SIG-M5 (cell line): ENCODE data around the gene ABT1.
A peak's percentile ranks its signal among the peaks of the same experiment; 100 is the strongest.

Source experiments
- DNase-seq: peaks from one replicate; lab custom pipeline; 2025; lab: John Stamatoyannopoulos, UW

ABT1 gene

DNA sequence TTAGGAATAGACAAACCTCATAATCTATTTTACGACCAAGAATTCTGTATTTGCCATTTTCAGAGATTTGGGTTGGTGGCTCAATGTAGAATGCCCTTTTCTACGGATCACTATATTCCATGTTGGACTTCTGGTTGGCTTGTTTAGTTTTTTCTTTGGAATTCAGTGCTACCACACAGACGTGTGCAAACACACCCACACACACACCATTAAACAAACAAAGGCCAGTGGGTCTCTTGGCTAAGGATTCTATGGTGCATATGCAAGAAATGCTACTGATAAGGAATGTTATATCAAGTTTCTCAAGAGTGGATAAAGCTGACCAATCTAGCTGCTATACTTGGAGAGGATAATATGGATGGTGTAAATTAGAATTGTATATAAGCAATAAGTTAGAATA is 8.0 kb downstream of the ABT1 start:
- DNase-seq: no peak

DNA sequence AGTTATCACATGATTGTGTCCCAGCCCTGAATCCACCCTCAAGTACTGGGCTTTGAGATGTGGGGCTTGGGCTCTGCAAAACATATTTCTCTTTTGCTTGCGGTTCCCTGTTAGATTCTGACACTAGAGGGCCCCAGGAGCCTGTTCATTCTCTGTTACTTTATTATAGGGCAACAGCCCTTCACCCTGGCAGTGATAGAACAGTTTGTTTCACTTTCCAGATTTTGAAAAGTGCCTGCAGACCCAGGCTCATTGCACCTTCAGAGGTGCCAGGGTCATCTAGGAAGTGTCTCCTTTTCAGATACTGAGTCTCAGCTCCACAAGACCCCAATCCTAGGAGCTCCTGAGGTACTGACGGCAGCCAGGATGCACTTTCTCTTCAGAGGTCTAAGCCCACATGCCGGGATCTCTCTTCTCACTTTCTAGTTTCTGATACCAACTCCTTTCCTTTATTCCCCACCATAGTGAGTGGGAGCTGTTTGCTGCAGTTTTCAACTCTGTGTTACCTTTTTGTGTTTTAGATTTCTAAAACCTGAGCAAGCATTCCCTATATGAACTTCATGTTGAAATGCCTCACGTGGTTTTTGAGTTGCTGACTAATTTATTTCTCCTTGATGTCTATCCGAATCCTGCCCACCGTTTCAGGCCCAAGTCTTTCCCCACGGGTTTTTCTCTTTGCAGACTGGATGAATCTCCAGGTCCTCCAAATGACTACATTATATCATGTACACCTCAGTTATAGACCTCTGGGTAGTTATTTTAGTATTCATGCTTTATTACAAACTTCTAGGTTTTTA is 10.9 kb downstream of the ABT1 start:
- DNase-seq: peak; percentile 15

DNA sequence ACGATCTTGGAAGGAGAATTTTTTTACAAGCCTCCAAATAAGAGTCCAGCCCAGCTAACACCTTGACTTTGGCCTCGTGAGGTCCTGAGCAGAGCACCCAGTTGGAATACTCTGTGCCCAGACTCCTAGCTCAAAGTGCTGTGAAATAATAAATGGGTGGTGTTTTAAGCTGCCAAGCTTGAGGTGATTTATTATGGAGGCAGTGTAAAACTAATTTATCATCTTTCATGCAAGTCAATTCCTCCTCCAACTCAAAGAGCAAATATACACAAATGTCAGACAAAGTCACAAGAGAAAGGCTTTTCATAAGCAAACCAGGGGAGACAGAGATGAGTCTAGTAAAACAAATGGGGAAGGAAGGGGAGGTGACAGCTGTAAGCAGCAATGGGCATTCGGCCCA is 12.7 kb downstream of the ABT1 start:
- DNase-seq: no peak

DNA sequence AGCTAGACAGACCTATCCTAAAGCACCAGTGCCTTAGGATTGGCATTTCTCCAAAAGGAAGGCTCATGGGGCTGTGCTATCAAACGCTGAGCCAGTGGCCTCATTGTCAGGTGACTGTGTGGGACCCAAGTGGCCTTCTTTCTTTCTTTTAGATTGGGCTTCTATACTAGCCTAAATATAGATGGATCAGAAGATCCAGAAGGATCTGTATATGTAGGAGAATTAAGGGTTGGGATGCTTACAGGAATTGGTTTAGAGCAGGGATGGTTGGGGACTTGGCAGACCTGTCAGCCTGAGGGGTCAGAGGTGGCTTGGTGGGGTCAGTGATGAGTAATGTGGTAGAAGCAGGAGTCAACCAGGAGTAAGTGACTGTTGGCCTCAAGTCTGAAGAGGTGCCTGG is 14.8 kb downstream of the ABT1 start:
- no peak for DNase-seq

DNA sequence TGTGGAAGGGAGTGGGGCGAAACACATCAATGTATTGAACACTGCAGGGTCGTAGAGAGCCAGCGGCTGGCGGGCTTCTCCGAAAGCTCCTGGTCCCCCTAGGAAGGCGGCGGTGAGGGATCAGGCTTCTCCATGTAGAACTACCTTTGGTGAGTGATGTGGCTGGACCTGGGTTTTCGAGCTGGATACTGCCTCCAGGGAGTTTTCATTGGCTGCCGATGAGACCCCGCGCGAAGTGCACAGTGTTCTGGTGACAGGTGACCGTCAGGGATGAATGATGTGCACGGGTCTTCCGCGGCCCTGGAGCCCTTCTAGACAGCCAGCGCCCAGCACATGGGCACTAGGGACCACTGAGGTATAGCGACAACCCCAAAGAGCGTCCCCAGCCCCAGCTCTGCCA is 16.4 kb downstream of the ABT1 start:
- no peak for DNase-seq

DNA sequence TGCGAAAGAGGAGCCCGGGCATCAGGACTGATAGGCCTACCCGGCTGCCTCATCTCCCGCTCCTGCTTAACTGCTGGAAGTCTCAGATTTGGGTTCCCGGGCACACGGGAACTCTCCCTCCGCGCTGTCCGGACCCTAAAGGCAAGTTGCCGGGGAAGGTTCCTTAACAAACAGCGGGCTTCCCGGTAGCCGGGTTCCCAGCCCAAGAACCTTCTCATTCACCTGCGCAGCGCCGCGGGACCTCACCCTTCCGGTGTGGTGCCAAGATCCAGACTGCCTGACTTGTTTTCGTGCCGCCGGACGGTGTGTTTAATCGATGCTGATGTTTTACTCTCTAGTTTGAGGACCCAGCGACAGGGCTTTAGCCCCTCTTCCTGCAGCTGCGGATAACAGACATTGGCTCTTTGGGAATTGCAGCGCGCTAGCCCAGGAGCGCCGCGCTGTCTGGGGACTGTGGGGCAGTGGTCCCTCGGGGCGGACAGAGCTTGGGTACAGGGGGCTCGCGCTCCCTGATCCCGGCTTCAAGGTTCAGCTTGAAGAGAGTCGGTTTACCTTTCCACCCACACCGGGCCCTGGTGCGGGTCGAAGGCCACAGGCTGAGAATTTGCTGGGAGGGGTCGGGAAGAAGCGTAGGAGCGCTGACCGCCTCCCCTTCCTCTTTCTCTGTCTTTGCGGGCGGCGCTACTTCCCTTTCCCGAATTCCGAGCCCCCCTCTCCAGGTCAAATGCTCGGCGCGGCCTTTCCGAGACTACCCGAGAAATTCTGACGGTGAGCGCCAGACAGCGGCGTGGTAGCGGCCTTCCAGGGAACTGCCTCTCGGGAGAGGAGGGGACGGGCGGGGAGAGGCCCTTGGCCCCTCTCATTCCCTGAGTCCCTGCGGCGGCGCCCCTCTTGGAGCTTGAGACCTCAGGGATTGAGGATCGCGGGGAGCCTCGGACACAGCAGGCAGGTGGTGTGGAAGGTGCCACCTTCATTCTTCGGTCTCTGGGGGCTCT is 17.2 kb downstream of the ABT1 start:
- DNase-seq: no peak

DNA sequence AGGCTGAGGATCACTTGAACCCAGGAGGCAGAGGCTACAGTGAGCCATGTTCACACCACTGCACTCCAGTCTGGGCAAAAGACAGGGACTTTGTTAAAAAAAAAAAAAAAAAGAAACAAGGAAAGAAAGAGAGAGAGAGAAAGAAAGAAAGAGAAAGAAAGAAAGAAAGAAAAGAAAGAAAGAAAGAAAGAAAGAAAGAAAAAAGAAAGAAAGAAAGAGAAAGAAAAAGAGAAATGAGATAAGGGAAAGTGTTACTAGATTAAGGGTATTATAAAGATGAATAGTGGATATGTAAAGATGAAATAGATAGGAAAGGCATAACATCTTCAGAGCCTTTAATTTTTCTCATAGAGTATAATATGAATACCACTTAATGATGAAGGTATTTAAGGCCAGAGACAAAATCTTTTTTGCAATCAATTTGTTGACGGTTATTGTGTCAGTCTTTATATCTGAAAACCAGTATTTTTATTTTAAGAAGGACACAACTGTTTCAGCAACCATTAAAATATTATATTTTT is 26.6 kb downstream of the ABT1 start:
- no peak for DNase-seq

DNA sequence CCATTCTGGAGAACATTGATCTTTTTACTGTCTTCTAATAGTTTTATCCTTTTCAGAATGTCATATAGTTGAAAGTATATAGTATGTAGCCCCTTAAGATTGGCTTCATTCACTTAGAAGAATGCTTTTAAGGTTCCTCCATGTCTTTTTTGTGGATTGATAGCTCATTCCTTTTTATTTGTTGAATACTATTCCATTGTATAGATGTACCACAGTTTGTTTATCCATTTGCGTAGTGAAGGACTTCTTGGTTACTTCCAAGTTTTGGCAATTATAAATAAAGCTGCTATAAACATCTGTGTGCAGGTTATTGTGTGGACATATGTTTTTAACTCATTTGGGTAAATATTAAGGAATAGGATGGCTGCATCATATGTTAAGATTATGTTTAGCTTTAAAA is 27.8 kb downstream of the ABT1 start:
- DNase-seq: no peak

DNA sequence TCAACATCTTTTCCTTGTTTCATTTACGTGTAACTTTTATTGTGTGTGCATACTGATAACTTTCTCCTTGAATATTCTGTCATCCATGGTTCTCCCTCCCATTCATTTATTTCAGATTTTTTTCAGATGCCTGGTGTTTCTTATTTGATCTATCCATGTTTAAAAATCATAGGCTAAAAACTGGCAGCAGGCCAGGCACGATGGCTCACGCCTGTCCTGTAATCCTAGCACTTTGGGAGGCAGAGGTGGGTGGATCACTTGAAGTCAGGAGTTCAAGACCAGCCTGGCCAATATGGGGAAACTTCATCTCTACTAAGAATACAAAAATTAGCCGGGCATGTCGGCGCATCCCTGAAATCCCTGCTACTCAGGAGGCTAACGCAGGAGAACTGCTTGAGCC is 31.1 kb downstream of the ABT1 start:
- no peak for DNase-seq

DNA sequence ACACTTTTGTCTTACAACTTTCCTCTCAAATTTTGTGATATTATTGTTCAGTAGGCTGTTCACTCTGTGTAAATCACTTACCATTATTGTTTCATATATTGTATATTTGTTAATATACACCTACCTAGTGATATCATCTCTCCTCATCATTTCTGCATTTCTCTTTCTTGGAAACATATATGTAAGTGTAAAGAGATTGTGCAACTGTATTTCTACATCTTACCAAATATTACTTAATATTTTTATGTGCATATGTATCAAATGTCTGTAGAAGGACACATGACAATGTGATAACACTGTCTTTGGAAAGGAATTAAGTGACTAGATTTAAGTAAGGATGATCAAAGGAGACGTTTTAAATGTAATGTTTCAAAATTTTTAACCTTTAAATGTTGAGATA is 32.6 kb downstream of the ABT1 start:
- DNase-seq: no peak

DNA sequence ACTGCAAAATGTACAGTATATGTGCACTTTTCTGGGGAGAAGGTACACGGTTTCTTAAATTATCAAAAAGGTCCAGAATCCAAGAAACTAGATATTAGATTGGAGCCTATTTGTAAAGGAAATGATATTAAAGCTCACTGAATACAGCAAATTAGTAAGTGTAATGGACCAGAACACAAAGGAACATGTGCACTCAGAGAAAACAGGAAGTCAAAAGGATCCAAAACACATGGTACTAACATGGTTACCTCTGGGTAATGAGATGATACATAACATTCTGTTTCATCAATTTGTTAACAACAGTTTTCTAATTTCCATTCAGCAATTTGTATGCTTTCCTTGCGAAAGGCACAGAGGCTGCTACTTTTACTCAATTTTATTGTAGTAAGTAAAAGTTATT is 44.1 kb downstream of the ABT1 start:
- no peak for DNase-seq

DNA sequence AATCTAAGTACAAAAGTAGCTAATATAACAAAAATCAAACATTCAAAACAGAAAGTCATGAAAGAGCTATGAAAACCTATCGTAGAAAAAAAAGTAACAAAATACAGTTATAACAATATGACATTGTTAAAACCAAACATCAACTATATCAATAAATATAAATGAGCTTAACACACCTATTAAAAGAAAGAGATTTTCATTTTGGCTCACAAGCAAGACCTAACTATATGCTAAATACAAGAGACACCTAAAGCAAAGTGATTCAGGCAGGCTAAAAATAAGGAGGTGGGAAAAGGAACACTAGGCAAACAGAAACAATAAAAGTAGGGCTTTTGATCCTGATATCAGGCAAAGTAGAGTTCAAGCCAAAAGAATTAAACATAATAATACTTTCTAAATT is 49.3 kb downstream of the ABT1 start:
- no peak for DNase-seq
